Hypothalamus (tissue), 51 donors: ENCODE data around the gene NLK.

Source experiments
- DNase-seq, 51 donors: peaks; one replicate each; lab custom pipeline; 2025; lab: John Stamatoyannopoulos, UW

Gene NLK

GRCh38 chr17:28039251-28039650 lies 3.2 kb upstream of the NLK start:
- DNase-seq: no peak

GRCh38 chr17:28040406-28040805 lies 2.1 kb upstream of the NLK start:
- DNase-seq: no peak

GRCh38 chr17:28041068-28041843 lies 1.2 kb upstream of the NLK start:
- peak; percentile 63 to 100 (median 98) for DNase-seq

GRCh38 chr17:28041844-28042656 lies 427 bp upstream of the NLK start:
- DNase-seq: no peak

GRCh38 chr17:28042721-28043291 lies 329 bp downstream of the NLK start:
- no peak for DNase-seq

GRCh38 chr17:28043296-28043695 lies 819 bp downstream of the NLK start:
- no peak for DNase-seq

- no peak for DNase-seq
Measured at GRCh38 chr17:28043741-28044140, 1.3 kb downstream of the NLK start.

- no peak for DNase-seq
Measured at GRCh38 chr17:28045304-28045703, 2.8 kb downstream of the NLK start.

GRCh38 chr17:28046034-28046825 lies 3.8 kb downstream of the NLK start:
- no peak for DNase-seq

GRCh38 chr17:28047806-28048205 lies 5.3 kb downstream of the NLK start:
- no peak for DNase-seq

- DNase-seq: no peak
Measured at GRCh38 chr17:28049071-28049470, 6.6 kb downstream of the NLK start.

- DNase-seq: no peak
Measured at GRCh38 chr17:28053044-28053670, 10.7 kb downstream of the NLK start.

- no peak for DNase-seq
Measured at GRCh38 chr17:28053725-28054124, 11.2 kb downstream of the NLK start.

- DNase-seq: no peak
Measured at GRCh38 chr17:28055546-28056275, 13.2 kb downstream of the NLK start.

- DNase-seq: no peak
Measured at GRCh38 chr17:28056276-28056620, 13.8 kb downstream of the NLK start.

- DNase-seq: no peak
Measured at GRCh38 chr17:28057731-28058246, 15.3 kb downstream of the NLK start.

- no peak for DNase-seq
Measured at GRCh38 chr17:28059675-28060074, 17.2 kb downstream of the NLK start.

GRCh38 chr17:28065706-28066105 lies 23.2 kb downstream of the NLK start:
- no peak for DNase-seq

- DNase-seq: no peak
Measured at GRCh38 chr17:28069061-28069460, 26.6 kb downstream of the NLK start.

GRCh38 chr17:28071179-28071578 lies 28.7 kb downstream of the NLK start:
- DNase-seq: no peak
